Nephron progenitor cell (in vitro differentiated cells): ENCODE data around the gene DHX8.
A peak's percentile ranks its signal among the peaks of the same experiment; 100 is the strongest.

Experiments
- DNase-seq: peaks from one replicate; pipeline ENCODE4 v3.0.0; 2021
- H3K27ac Mint-ChIP-seq: 2 replicates; pipeline ENCODE4 v1.8.0; 2021; ENCODE audit warnings: mild to moderate bottlenecking, moderate library complexity, mixed read lengths
- H3K27me3 Mint-ChIP-seq: 2 replicates; pipeline ENCODE4 v1.8.0; 2021; ENCODE audit warnings: mild to moderate bottlenecking, low read depth, mixed read lengths; ENCODE audit not compliant: poor library complexity
- H3K36me3 Mint-ChIP-seq: 2 replicates; pipeline ENCODE4 v1.8.0; 2021; ENCODE audit warnings: low read depth, mixed read lengths
- H3K4me1 Mint-ChIP-seq: 2 replicates; pipeline ENCODE4 v1.8.0; 2021; ENCODE audit warnings: mixed read lengths
- H3K4me3 Mint-ChIP-seq: 2 replicates; pipeline ENCODE4 v1.8.0; 2021; ENCODE audit warnings: mild to moderate bottlenecking, moderate library complexity, mixed read lengths
- H3K9me3 Mint-ChIP-seq: 2 replicates; pipeline ENCODE4 v1.8.0; 2021; ENCODE audit warnings: mild to moderate bottlenecking, moderate library complexity, mixed read lengths
- TF ChIP-seq, protein P1 (sequence below): fragments of 200-600 bp; sonication (generic); IDR thresholded peaks from 2 replicates; pipeline ENCODE4 v1.5.0; 2021; ENCODE audit warnings: antibody characterized with exemption

Gene DHX8

DNA sequence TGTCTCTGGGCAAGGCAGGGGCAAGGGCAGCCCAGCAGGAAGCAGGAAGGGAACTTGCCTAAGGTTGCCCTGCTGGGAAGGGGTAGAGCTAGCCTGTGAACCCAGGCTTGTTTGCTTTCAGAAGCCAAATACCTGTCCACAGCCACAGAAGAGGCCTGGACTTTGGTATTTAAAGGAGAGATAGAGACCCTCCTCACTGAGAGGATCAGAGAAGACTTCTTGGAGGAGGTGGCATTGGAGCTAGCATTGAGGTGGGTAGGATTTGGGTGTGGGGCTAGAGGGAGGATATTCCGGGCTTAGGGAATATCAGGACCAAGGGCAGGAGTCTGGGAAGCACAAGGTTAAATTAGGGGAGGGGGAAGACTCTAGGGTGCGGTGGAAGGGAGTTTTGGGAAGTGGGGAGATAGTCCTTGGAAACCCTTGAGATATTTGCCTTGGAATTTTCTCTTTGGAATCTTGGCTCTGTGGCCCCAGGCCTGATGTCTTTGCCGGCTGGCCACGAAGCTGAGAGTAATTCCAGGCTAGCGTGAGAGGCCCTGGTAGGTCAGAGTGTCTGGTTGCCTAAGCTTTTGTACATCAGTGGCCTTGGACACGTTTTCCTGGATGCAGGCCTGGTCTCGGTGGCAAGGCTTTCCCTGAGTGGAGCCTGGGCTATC is 75.5 kb downstream of the DHX8 start:
- H3K4me1 Mint-ChIP-seq, result peaks cover 79% of the 10 kb centered on the region
- TF ChIP-seq, protein P1, sequence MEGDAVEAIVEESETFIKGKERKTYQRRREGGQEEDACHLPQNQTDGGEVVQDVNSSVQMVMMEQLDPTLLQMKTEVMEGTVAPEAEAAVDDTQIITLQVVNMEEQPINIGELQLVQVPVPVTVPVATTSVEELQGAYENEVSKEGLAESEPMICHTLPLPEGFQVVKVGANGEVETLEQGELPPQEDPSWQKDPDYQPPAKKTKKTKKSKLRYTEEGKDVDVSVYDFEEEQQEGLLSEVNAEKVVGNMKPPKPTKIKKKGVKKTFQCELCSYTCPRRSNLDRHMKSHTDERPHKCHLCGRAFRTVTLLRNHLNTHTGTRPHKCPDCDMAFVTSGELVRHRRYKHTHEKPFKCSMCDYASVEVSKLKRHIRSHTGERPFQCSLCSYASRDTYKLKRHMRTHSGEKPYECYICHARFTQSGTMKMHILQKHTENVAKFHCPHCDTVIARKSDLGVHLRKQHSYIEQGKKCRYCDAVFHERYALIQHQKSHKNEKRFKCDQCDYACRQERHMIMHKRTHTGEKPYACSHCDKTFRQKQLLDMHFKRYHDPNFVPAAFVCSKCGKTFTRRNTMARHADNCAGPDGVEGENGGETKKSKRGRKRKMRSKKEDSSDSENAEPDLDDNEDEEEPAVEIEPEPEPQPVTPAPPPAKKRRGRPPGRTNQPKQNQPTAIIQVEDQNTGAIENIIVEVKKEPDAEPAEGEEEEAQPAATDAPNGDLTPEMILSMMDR, result no peak
- H3K9me3 Mint-ChIP-seq, result no peaks in the 10 kb centered on the region
- H3K27ac Mint-ChIP-seq, result no peak overlapping the region
- no peak for DNase-seq
- H3K36me3 Mint-ChIP-seq, result peaks cover 4% of the 10 kb centered on the region
- peaks cover 49% of the 10 kb centered on the region for H3K27me3 Mint-ChIP-seq
- peak overlapping the region; percentile 19 for H3K4me3 Mint-ChIP-seq

DNA sequence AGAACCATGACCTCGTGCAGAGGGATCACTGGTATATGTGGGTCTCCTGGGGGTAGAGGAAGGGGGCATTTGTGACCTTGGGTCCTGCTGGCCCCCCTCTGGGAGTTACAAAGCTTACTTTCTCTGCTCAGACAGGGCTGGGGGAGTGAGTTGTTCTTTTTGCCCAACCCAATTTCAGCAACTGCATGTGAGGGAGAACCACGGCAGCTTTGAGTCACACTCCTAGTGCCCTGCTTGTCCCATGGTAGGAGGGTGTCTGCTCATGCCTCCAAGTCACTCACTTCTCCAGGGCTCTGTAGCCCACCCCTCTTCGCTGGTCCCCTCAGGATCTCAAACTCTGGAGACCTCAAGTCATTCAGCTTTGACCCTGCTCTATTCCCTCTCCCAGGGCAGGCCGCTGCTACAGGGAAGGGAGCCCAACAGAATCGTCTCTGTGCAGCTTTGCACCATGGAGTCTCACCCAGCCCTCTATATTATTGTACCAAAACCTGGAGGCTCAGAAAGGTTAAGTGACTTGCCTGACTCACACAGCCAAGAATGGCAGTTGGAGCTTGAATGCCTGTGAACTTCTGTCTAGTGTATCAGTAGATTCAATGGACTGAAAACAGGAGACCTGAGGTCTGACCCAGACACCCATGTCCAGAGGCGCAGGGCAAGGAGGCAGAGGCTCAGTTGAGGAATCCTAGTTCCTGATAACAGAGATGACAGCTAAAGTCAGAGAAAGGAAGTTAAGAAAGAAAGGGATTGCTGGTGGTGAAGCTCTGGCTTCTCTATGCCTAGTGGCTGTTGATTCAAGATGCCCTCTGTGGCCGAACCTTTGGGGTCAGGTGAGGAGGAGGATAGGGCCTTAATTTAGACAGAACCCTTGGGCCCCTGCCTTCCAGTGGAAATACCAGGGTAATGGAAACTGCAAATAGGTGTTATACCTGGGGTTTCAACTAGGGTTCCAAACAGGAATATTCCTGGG is 77.0 kb downstream of the DHX8 start:
- Mint-ChIP-seq H3K27me3 (peaks cover 54% of the 10 kb centered on the region), H3K9me3 (no peaks in the 10 kb centered on the region)

DNA sequence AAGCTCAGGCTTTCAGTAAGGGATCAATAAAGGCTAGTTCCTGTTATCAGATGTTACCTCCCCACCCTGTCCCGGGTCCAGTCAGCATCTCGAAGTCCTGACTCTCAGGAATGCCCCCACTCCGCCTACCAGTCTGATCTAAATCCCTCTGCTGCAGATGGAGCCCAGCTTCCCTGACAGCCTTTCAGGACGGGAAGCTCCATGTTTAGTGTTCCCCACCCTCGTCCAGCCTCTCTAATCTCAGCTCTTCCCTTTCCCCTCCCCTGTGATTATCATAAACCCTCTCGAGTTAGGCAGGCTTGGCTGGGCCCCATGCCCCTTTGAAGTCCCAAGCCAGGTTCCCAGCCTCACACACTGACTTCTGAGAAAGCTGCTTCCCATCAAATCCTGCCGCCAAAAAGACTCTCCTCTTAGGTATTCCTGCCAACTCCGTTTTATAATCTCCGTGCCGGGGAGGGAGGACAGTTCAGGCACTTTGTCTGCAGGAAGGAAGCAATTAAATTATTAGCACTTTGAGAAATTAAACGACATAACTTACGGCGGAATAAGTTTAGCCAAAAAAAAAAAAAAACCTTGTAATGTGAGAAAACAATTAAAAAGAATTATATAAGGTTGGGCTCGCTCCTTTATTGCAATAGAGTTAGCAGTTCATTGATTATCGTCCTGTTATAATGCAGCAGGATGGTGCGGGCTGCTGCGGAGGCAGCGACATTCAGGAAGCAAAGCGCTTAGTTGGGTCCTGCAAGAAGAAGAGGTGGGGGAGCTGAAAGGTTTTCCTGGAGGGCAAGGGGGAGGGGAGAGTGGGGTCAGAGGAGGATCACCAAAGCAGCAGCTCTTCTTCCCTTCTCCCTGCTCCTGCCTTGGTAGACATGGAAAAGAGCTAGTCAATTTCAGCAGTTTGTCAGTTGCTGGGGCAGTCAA is 79.2 kb downstream of the DHX8 start:
- Mint-ChIP-seq H3K4me1 (peaks cover 57% of the 10 kb centered on the region), H3K9me3 (no peaks in the 10 kb centered on the region), H3K27ac (peak overlapping the region; percentile 26), H3K27me3 (peaks cover 58% of the 10 kb centered on the region), H3K4me3 (peak overlapping the region; percentile 71), H3K36me3 (no peaks in the 10 kb centered on the region)
- TF ChIP-seq, protein P1, result no peak
- peak; percentile 38 for DNase-seq

More for the DNA sequence above, 77.0 kb downstream of the DHX8 start:
- Mint-ChIP-seq H3K4me3 (no peak overlapping the region), H3K27ac (no peak overlapping the region), H3K36me3 (peaks cover 4% of the 10 kb centered on the region), H3K4me1 (peaks cover 71% of the 10 kb centered on the region)
- TF ChIP-seq, protein P1, result no peak
- DNase-seq, result no peak

DNA sequence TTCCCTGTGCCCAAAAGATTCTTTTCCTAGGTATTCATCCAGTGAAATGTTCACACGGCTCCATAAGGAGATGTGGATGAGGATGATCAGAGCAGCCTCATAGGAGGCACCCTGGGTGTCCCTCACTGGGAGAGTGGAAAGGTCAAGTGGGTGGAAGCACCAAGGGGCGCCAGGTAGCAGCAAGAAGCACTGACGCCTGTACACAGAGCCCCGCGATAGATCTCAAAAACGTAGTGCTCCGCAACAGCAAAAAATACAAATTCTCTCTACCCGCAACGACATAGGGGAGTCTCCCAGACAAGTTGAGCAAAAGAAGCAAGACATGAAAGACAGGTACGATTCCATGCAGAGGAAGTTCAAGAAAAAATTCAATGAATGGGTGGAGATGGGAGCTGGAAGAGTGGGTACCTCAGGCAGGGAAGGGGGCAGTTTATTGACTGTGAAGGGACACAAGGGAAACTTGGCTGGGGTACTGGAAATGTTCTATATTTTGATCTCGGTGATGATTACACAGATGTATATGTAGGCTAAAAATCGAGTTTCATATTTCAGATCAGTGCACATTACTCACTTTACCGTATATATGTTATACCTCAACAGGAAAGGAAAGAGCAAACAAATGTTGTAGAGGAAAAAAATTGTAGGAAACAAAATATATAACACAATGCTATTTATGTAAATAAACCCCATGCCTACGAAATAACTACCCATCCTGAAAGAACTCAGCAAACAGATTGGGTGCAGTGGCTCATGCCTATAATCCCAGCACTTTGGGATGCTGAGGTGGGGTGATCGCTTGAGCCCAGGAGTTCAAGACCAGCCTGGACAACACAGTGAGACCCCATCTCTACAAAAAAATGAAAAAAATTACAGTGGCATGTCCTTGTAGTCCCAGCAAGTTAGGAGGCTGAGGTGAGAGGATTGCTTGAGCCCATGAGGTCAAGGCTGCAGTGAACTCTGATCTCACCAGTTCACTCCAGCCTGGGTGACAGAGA is 80.1 kb downstream of the DHX8 start:
- peaks cover 50% of the 10 kb centered on the region for H3K4me1 Mint-ChIP-seq
- peaks cover 5% of the 10 kb centered on the region for H3K36me3 Mint-ChIP-seq
- H3K27me3 Mint-ChIP-seq, result peaks cover 60% of the 10 kb centered on the region
- H3K4me3 Mint-ChIP-seq, result peak overlapping the region; percentile 71
- no peak for DNase-seq
- TF ChIP-seq, protein P1, result no peak
- H3K27ac Mint-ChIP-seq, result no peak overlapping the region
- no peaks in the 10 kb centered on the region for H3K9me3 Mint-ChIP-seq
